Stimulated activated naive CD8-positive, alpha-beta T cell treated with anti-CD3 and anti-CD28 coated beads, Interleukin-15, Interleukin-2, amounts not matched to agents 100 U/mL and 50 U/mL, for 24 hours (primary cell): Measurements from ENCODE around the gene TSHZ2.
"Not testable (repeated sequence)": the region's sequence is repeated elsewhere in the genome, so short reads cannot be mapped to it uniquely, and the experiment has no call there.

ENCODE experiments used
- ATAC-seq: fragments of 150-1000 bp; cut with Tn5 transposase; one replicate; pipeline ENCODE4 v1.10.0; 2021
- DNase-seq: peaks from one replicate; pipeline ENCODE4 v3.0.0; 2021

The TSHZ2 gene

DNA sequence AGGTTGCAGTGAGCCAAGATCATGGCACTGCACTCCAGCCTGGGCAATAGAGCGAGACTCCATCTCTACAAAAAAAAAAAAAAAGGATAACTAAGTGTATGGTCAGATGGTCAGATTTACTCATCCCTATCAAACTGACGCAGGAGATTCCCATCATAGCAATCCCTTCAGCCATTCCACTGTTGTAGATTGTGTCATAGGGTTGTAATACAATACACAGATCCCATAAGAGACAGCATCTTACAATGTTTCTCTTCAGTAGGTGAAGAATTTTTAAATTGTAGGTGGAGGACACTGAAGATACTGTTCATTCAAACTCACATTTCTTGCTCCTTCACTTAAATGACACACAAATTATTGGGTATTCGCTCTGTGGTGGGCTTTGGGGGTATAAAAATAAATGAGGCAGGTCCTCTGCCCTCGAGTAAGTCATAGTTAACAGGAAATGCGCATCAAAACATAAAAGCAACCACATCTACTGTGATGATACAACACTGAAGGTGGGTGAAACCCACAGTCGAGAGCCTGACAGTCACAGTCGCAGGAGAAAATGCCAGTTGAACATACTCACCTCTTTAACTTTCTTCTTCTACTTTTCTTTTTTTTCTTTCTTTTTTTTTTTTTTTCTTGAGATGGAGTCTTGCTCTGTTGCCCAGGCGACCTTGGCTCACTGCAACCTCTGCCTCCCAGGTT is 416.0 kb downstream of the TSHZ2 start:
- ATAC-seq (peak; percentile 88), DNase-seq (peak; percentile 8)

DNA sequence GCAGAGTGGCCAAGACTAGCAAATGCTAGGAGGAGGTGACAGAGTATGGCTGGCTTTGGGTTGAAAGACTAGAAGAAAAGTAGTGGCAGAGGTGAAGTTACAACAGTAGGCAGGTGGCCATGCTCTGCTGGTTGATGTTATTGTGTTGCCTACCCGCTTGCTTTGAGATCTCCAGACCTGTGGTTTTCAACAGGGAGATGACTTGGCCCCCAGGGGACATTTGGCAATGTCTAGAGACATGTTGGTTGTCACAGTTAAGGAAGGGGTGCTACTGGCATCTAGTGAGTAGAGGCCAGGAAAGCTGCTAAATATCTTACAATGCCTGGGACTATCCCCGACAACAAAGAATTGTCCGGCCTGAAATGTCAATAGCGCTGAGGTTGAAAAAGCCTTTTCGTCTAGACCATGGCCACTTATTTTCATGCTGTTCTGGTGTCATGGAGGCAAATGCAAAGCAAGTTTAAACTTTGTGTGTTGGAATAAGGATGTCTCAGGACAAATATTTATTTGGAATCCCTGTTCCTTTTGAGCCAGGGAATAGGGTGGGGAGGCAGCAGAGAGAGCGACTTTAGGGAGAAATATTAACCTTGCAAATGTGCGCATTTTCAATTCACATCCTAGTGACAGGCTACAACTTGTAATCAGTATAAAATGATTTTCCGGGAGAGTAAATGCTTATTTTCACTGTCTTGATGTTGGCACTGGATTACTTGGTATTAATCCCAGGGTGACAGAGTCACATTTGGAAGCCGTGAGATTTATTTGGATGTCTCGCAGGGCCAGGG is 417.6 kb downstream of the TSHZ2 start:
- no peak for ATAC-seq

DNA sequence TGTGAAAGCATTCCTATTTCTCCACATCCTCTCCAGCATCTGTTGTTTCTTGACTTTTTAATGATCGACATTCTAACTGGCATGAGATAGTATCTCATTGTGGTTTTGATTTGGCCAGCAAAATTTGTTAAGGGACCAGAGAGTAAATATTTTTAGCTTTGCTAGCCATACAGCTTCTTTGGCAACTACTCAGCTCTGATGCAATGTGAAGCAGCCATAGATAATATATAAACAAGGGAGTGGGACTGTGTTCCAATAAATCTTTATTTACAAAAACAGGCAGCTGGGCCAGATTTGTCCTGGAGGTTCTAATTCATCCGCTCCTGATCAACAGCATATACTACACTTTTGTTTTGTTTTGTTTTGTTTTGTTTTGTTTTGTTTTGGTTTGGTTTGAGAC is 418.6 kb downstream of the TSHZ2 start:
- no peak for DNase-seq
- ATAC-seq = no peak

More for the DNA sequence above, 417.6 kb downstream of the TSHZ2 start:
- no peak for DNase-seq

DNA sequence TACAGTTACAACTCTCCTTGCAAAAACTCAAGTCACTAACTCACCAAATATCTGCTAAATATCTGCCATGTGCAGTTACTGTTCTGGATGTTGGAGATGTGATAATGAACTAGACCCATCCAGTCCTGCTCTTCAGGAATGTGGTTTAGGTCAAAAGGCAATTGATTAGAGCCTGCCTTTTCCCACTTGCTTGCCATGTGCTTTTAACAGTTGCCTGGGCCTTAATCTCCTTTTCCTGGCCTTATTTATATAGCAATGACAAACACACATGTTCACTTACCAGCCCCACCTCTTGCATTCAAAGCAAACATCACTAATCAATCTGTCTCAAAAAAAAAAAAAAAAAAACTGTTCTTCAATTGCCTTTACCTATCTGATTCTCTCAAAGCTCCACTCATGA is 422.3 kb downstream of the TSHZ2 start:
- ATAC-seq = no peak
- no peak for DNase-seq

DNA sequence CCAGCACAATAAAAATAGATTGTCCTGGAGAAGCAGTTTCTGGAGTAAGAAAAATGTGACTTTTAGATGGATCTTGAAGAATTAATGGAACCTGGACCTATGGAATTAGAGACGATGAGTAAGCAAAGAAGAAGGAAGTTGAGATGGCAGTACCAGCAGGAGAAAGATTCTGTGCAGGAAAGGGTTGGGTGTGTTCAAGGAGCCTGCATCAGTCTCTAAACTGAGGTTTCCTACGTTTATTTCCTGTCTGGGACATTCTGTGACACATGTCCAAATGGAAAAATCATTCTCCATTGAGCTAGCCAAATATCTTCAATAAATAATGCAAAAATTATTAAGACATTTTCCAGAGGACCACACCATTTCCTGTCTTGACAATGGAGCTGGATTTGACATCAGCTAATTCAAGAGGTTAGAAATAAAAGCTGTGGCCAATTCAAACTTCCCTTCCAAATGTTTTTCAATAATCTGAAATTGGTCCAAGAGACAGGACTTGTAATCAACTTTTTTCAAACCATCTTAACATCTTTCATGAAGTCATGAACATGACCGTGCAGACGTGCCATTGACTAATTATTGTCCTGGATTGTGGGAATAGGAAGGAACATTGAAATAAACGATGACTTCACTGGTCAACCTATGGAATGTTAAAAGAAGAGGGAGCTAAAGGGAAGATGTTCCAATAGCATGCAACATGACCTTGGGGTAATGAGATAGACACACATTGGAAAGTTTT is 423.2 kb downstream of the TSHZ2 start:
- ATAC-seq = no peak
- no peak for DNase-seq

DNA sequence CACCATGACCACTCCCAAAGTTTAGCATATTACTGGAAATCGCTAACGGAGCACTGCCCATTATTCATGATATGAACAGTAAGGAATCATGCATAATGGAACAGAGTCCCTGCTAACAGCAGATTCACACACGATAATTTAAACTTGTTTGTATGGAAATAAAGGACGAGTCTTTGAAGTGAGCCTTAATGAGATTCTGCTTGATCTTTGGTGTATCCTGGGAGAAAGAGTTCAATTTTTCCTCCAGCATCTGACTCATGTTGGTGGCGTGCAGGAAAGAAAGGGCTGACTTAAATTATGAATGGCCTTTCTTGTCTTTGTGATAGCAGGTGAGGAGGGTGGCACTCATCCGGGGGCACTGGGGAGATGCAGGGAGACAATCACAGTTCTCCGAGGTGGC is 426.9 kb downstream of the TSHZ2 start:
- ATAC-seq (no peak), DNase-seq (no peak)

DNA sequence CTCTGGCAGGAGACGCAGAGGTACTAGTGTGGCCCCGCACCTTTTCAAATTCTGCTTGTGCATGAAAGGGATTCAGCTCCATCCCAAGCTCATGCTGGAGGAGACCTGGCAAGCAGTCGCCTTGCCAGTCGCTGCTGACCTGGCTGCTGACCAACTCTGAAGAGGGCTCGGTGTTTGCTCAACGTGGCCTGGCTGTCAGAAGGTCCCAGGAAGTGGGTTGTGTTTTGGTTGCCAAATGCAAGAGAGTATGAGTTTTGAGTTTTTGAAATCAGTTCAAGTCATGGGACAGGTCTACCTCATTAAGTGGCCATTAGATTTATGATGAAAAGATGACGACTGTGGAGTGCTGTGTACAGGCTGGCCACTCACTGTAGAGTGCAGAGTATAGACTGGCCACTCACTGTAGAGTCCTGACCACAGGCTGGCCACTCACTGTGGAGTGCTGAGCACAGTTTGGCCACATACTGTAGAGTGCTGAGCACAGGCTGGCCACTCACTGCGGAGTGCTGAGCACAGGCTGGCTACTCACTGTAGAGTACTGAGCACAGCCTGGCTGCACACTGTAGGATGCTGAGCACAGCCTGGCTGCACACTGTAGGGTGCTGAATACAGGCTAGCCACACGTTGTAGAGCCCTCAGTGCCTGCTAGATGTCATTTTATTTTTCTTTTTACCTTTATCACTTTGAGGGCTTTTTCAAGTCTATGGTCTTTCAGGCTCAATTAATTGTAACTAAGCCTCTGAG is 427.6 kb downstream of the TSHZ2 start:
- ATAC-seq (peak; percentile 32), DNase-seq (no peak)

DNA sequence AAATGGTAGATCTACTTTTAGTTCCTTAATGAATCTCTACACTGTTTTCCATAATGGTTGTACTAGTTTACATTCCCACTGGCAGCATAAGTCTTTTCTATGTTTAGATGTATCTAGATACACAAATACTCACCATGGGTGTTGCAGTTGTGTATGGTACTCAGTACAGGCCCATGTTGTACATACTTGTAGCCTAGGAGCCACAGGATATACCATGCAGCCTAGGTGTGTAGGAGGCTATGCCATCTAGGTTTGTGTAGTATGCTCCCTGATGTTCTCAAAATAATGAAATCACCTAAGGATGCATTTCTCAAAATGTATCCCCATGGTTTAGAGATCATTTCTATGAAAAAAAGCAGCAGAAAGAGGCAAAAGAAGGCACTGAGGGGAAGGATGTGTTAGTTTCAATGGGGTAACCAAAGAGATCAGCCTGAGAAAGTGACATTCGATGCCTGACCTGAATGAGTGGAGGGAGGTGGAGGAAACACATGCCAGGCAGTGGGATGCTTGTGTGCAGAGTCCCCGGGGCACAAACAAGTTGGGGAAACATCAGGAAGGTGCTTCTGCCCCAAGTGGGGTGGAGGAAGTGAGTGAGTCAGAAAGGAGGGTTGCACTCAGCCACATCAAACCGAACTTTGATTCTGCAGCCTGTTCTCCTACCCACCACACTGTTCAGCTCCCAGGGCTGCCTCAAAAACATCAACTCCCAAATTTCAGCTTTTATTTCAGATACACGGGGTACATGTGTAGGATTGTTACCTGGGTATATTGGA is 430.3 kb downstream of the TSHZ2 start:
- ATAC-seq = peak; percentile 61
- DNase-seq = peak; percentile 11

DNA sequence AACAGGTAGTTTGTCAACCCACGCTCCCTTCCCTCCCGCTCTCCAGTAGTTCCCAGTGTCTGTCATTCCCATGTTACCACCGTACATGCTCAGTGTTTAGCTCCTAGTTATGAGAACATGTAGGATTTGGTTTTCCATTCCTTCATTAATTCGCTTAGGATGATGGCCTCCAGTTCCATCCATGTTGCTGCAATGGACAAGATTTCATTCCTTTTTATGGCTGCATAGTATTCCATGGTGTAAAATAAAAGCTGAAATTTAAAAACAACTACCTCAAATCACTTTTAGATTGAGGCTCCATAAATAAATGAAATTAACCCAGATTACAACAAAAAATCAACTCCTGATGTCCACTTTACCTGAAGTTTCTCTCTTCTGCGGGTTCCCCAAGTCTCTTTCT is 430.9 kb downstream of the TSHZ2 start:
- DNase-seq = no peak

DNA sequence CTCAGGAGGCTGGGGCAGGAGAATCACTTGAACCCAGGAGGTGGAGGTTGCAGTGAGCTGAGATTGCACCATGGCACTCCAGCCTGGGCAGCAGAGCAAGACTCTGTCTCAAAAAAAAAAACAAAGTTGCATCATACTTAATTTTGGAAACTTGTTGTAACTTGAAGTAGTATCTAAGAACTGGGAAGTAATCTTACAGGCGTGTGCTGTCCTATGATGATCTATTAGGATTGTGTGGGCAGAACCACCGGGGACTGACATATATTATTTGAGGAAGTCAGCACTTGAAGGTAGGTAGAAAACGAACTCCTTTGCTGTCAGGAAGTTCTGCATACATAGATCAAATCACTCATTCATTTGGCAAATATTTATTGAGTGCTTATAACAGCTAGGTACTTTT is 433.0 kb downstream of the TSHZ2 start:
- ATAC-seq = no peak

More for the DNA sequence above, 430.9 kb downstream of the TSHZ2 start:
- no peak for ATAC-seq

DNA sequence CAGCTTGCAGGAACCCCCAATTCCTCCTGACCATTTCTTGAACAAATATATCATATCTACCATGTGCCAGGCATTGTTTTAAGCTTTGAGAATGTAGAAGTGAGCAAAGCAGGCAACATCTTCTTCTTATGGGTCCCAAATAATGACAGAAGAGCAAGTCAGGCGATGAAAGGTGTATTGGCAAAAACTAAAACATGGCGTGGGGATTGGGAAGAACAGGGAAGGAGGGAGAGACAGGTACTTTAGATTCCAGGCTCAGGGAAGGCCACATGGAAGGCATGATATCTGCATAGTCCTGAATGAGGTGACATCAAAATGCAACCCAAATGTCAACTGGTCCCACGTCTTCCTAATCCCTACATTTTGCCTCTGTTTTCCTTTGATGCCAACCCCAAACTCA is 434.4 kb downstream of the TSHZ2 start:
- DNase-seq (no peak), ATAC-seq (no peak)

More for the DNA sequence above, 433.0 kb downstream of the TSHZ2 start:
- DNase-seq = no peak

DNA sequence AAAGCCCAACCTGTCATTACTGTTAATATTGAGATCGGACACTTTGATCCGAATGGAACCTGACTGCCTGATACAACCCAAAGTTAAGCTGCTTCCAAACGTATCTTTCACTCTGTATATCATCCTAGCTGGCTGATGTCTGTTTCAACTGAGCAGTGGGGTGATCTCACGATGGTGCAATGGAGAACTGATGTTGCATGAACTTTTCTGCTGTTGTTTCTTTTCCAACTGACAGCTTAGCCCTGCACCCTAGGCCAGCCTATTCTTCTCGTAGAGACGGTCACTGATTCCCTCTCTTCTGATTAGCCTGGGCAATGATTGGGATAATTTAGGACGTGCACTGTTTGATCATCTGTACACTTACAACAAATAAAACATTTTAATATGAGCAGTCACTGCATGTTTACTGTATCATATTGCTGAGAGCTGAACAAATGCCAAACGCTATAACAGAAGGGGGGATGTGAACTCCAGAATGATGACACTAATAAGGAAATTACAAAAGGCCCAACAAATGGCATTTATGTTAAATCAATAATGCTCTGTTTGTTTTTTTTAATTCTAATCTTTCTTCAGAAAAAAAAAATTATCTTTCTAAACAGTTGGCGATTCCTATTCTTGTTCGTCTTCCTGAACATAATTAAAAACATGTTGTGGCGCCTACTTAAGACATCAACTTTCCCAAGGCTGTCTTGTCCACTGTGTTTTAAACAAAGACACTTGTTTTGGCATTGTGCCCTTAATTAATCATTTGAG is 436.7 kb downstream of the TSHZ2 start:
- no peak for ATAC-seq
- DNase-seq = no peak

DNA sequence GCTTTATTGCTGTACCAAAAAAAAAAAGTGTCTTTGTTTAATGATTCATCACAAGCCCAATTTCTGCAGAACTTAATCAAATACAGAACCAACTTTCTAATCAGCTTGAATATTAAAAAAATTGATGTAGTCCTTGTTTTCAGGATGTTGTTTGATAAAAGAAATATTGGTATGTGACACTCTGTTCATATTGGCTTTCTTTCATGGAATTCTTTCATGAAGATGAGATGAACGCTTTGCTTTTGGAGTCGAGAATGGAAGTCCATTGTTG is 437.2 kb downstream of the TSHZ2 start:
- DNase-seq (no peak), ATAC-seq (no peak)

DNA sequence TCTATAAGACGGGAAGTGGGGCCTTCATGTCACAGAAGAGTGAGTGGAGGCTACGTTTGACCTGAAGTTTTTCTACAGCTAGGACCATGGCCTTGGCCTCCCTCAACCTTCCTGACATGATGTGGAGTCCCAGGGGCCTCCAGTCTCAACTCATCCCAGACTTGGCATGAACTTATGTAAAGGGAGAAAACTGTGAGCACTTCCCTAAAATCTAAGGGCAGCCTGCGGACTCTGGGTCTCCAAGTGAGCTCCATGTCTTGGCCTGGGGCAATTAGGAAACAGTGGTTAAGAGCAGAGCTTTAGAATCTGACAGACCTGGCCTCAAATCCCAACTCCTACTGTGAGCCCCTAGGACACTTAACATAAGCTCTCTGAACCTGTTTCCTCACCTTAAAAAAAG is 439.0 kb downstream of the TSHZ2 start:
- DNase-seq (no peak), ATAC-seq (no peak)

DNA sequence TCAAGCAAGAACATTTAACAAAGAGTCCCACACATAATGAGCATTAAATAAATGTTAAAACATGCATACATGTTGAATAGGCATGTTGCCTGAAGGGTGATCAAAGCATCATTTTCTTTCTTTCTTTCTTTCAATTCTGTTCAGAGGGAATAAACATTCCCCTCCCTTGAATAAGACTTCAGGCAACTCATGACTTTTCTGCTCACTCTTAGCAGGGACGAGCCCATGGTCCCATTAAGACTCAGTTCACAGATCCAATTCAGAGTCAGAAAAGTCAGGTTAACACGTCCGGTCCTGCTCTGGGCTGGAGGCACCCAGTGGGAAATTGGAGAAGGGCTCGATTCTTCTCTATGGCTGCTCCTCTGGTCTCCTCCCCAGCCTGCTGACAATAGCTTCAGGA is 439.7 kb downstream of the TSHZ2 start:
- ATAC-seq (no peak), DNase-seq (no peak)

DNA sequence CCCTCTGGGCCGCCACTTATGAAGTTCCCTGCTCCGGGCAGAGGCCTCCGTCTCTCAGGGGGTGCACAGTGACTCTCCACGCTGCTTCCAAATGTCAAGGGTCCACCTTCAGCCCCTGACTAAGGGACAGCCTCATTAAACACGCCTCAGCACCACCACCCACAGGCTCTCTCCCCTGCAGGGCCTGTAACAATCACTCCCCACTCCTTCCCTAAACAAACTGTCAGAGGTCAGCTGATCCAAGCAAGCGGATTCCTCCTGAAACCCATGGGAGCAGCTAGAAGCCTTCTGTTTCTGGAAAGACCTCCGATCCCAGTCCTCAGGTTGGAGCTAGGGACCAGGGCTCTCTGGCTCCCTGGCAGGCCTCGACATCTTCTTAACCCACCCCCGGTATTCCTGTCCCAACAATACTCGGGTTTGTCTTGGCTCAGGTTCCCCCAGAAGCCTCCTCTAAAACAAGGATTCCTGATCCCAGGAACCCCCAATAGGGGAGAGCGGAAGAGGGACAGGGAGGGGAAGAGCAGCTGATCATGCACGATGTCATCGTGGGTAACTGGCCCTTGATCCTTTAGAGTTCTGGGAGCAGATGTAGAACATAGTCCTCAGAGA is 440.5 kb downstream of the TSHZ2 start:
- DNase-seq (no peak), ATAC-seq (no peak)

DNA sequence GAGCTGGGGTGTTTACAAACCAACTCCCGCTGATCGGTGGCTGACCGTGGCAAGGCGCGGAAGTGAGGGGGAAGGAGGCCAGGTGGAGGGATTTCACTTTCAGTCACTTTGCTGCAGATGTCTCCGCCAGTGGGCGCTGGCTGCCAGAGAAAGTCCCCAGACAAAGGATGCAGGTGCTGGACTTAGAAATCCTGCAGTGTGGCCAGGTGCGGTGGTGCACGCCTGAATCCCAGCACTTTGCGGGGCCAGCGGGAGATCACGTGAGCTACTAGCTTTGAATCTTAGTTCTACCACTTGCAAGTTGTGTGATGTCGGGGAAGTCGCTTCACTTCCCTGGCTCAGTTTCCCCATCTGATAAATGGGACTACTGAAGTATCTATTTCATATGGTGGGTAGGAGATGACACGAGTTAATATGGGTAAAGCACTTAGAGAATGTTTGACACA is 441.1 kb downstream of the TSHZ2 start:
- ATAC-seq (peak; percentile 61), DNase-seq (peak; percentile 61)

DNA sequence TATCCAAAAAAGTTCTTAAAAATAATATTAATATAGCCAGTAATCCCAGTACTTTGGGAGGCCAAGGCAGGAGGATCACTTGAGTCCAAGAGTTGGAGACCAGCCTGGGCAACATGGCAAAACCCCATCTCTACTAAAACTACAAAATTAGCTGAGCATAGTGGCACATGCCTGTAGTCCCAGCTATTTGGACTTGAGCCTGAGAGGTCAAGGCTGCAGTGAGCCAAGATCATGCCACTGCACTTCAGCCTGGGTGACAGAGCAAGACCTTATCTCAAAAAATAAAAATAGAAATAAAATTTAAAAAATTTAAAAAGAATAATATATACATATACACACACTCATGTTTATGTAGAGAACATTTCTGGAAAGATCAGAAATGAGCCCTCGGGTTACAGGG is 441.7 kb downstream of the TSHZ2 start:
- not testable (repeated sequence) for DNase-seq, ATAC-seq

DNA sequence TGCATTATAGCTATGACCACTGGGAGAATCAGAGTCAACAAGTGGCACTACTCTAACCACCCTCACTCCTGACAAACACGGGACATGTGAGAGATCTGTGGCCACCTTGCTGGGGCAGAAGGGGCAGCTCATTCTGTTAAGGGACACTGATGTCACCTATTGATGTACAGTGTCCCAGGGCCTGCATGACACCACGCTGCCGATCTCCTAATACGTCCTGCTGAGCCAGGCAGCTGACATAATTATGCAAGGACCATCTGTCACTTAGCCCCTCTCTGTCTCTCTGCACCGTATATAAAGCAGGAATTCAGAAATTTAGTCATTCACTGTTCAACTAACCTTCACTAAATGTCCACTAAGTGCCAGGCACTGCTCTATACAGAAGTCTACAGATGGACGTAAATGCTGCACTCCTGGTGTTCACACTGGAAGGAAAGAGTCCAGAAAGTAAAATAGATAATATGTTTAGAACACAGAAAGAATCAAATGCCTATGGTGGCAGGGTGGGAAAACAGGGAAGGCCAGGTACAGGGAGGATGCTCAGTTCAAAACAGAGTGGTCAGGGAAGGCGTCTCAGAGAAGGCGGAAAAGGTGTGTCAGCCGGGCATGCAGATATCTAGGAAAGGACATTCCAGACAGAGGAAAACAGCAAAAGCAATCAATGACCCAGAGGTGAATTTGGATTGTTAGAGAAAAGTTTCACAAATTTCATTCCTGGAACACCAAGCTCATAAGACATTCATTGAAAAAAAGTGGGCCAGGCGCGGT is 447.7 kb downstream of the TSHZ2 start:
- ATAC-seq (no peak), DNase-seq (no peak)

DNA sequence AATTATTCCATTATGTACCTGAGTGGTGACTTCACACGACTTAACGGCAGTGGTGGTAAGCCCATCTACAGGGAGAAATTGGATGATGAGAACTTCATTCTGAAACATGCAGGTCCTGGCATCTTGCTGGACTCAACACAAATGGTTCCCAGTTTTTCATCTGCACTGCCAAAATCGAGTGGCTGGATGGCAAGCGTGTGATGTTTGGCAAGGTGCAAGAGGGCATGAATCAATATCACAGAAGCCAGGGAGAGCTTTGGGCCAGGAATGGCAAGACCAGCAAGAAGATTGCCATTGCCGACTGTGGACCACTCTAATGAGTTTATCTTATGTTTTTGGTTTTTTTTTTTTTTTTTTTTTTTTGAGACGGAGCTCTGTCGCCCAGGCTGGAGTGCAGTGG is 449.2 kb downstream of the TSHZ2 start:
- DNase-seq (no peak), ATAC-seq (no peak)
